Keratinocyte (primary cell): ENCODE results near the gene PLEKHA1.

Experiments used
- CTCF ChIP-seq, 3 experiments: IDR thresholded peaks in 1 of 3; conservative IDR thresholded peaks in 1 of 3; optimal IDR thresholded peaks in 1 of 3; 2 replicates in 2 of 3; 3 replicates in 1 of 3; pipeline versions ENCODE3 to v1.5.1; 2011; ENCODE audit warnings: low read length in 3 of 3, mild to moderate bottlenecking in 3 of 3, moderate library complexity in 2 of 3, control low read depth in 1 of 3, inconsistent platforms in 1 of 3; ENCODE audit not compliant: insufficient read depth in 2 of 3; ENCODE audit errors: extremely low read depth in 1 of 3
- EZH2 ChIP-seq: IDR thresholded peaks from one replicate; pipeline ENCODE4 v1.6.1; 2012; ENCODE audit warnings: inconsistent platforms, mild to moderate bottlenecking, low read length, moderate library complexity

GRCh38 chr10:122336332-122336731, 38.2 kb upstream of the PLEKHA1 start:
- TF ChIP-seq CTCF (optimal IDR thresholded peaks at IDR 0.05 in 1 of 3, IDR thresholded peaks at IDR 0.05 in 1 of 3, conservative IDR thresholded peaks at IDR 0.05 in 1 of 3; ENCODE audit: extremely low read depth in 1 of 3, insufficient read depth in 2 of 3, low read length in 3 of 3) = no peak
- no peak for TF ChIP-seq EZH2
